HepG2 (cell line): ENCODE results near the gene S100A4. TPM values are rescaled to one million over a fixed set of nuclear protein-coding genes. Genes with fewer than 3 reads are reported as not detected.
A peak's percentile ranks its signal among the peaks of the same experiment; 100 is the strongest.

Experiments used
- CAMTA2 ChIP-seq: sonication (generic); formaldehyde crosslinking; IDR thresholded peaks from 2 replicates; pipeline ENCODE4 v1.4.0; 2020; ENCODE audit warnings: mild to moderate bottlenecking, missing genetic modification reagents, borderline replicate concordance
- DMAP1 ChIP-seq: IDR thresholded peaks from 2 replicates; pipeline ENCODE4 v1.6.1; 2016
- ELF3 ChIP-seq: IDR thresholded peaks from 2 replicates; pipeline ENCODE4 v1.6.1; 2016; ENCODE audit warnings: missing genetic modification reagents, missing compliant biosample characterization
- FLYWCH1 ChIP-seq: sonication (generic); formaldehyde crosslinking; IDR thresholded peaks from 2 replicates; pipeline ENCODE4 v1.8.1; 2023; ENCODE audit warnings: mild to moderate bottlenecking, missing genetic modification reagents
- FOSL2 ChIP-seq: sonication (generic); formaldehyde crosslinking; IDR thresholded peaks from 2 replicates; pipeline ENCODE4 v1.4.0; 2020; ENCODE audit warnings: missing genetic modification reagents
- HDAC1 ChIP-seq: sonication (generic); formaldehyde crosslinking; IDR thresholded peaks from 2 replicates; pipeline ENCODE4 v1.5.1; 2020; ENCODE audit warnings: mild to moderate bottlenecking, missing genetic modification reagents
- HNF4G ChIP-seq, 2 experiments: sonication (generic) in 1 of 2; formaldehyde crosslinking in 1 of 2; IDR thresholded peaks; 2 replicates each; pipeline versions ENCODE4 v1.4.0 to v1.6.1; 2011 to 2020; ENCODE audit warnings: borderline replicate concordance in 2 of 2, low read depth in 2 of 2, mild to moderate bottlenecking in 2 of 2, low read length in 1 of 2, missing genetic modification reagents in 1 of 2, moderate library complexity in 1 of 2
- KDM3A ChIP-seq: IDR thresholded peaks from 2 replicates; pipeline ENCODE4 v1.6.1; 2018; ENCODE audit warnings: low read depth, missing compliant biosample characterization
- KLF9 ChIP-seq: IDR thresholded peaks from 2 replicates; pipeline ENCODE4 v1.6.1; 2016; ENCODE audit warnings: low read depth
- MAFF ChIP-seq: IDR thresholded peaks from 2 replicates; pipeline ENCODE4 v1.6.1; 2011; ENCODE audit warnings: low read depth, low read length, improper control_type of control experiment
- MTF2 ChIP-seq: sonication (generic); formaldehyde crosslinking; IDR thresholded peaks from 2 replicates; pipeline ENCODE4 v1.5.0; 2020; ENCODE audit warnings: missing genetic modification reagents, borderline replicate concordance
- MYNN ChIP-seq: sonication (generic); formaldehyde crosslinking; IDR thresholded peaks from 2 replicates; pipeline ENCODE4 v1.4.0; 2020; ENCODE audit warnings: mild to moderate bottlenecking, low read depth, missing genetic modification reagents
- NCOA5 ChIP-seq: sonication (generic); formaldehyde crosslinking; IDR thresholded peaks from 2 replicates; pipeline ENCODE4 v1.4.0; 2020; ENCODE audit warnings: missing genetic modification reagents
- POLR2G ChIP-seq: fragments of 200-400 bp; formaldehyde crosslinking; IDR thresholded peaks from 2 replicates; pipeline ENCODE4 v1.6.1; 2018; ENCODE audit warnings: mild to moderate bottlenecking, low read depth, low read length, moderate library complexity
- RCOR2 ChIP-seq: IDR thresholded peaks from 2 replicates; pipeline ENCODE4 v1.6.1; 2016; ENCODE audit warnings: missing biosample characterization, missing genetic modification reagents
- RXRB ChIP-seq: IDR thresholded peaks from 2 replicates; pipeline ENCODE4 v1.6.1; 2016; ENCODE audit warnings: borderline replicate concordance, missing genetic modification reagents, missing compliant biosample characterization
- SAFB2 ChIP-seq: sonication (generic); formaldehyde crosslinking; IDR thresholded peaks from 2 replicates; pipeline ENCODE4 v1.5.1; 2020; ENCODE audit warnings: missing genetic modification reagents, low read depth, mild to moderate bottlenecking, borderline replicate concordance
- SIX1 ChIP-seq: sonication (generic); formaldehyde crosslinking; IDR thresholded peaks from 2 replicates; pipeline ENCODE4 v1.4.0; 2020; ENCODE audit warnings: missing genetic modification reagents, borderline replicate concordance
- TCF7L2 ChIP-seq: IDR thresholded peaks from 2 replicates; pipeline ENCODE4 v1.6.1; 2011; ENCODE audit warnings: mild to moderate bottlenecking, low read depth, low read length, moderate library complexity
- THYN1 ChIP-seq: sonication (generic); formaldehyde crosslinking; IDR thresholded peaks from 2 replicates; pipeline ENCODE4 v1.8.1; 2023; ENCODE audit warnings: low read depth, mild to moderate bottlenecking, moderate library complexity, missing genetic modification reagents, borderline replicate concordance
- ZBTB21 ChIP-seq: sonication (generic); formaldehyde crosslinking; IDR thresholded peaks from 2 replicates; pipeline ENCODE4 v1.4.0; 2020; ENCODE audit warnings: missing genetic modification reagents
- ZBTB38 ChIP-seq: sonication (generic); formaldehyde crosslinking; IDR thresholded peaks from 2 replicates; pipeline ENCODE4 v1.5.1; 2020; ENCODE audit warnings: mild to moderate bottlenecking, missing genetic modification reagents
- ZFP36L2 ChIP-seq: sonication (generic); formaldehyde crosslinking; IDR thresholded peaks from 2 replicates; pipeline ENCODE4 v1.4.0; 2020; ENCODE audit warnings: missing genetic modification reagents
- ZFX ChIP-seq: sonication (generic); formaldehyde crosslinking; IDR thresholded peaks from 2 replicates; pipeline ENCODE4 v1.4.0; 2020; ENCODE audit warnings: mild to moderate bottlenecking, low read depth, missing genetic modification reagents, moderate library complexity
- ZNF143 ChIP-seq: sonication (generic); formaldehyde crosslinking; IDR thresholded peaks from 2 replicates; pipeline ENCODE4 v1.4.0; 2020; ENCODE audit warnings: missing genetic modification reagents
- ZNF574 ChIP-seq: sonication (generic); formaldehyde crosslinking; IDR thresholded peaks from 2 replicates; pipeline ENCODE4 v1.4.0; 2020; ENCODE audit warnings: missing genetic modification reagents
- ZNF605 ChIP-seq: sonication (generic); formaldehyde crosslinking; IDR thresholded peaks from 2 replicates; pipeline ENCODE4 v1.8.0; 2022; ENCODE audit warnings: mild to moderate bottlenecking, missing genetic modification reagents
- ZNF761 ChIP-seq: sonication (generic); formaldehyde crosslinking; conservative IDR thresholded peaks from 2 replicates; pipeline ENCODE4 v1.4.0; 2020; ENCODE audit warnings: mild to moderate bottlenecking, missing genetic modification reagents
- polyA plus RNA-seq, 8 experiments: library from polyadenylated mRNA; depleted of rRNA in 3 of 8; stranded (reverse) in 7 of 8; unstranded in 1 of 8; fragments of >200 nt; fragmentation: Illumina TruSeq in 4 of 8; extraction: Trizol in 4 of 8; gene quantifications; 2 replicates each; pipeline versions ENCODE4 v1.2.1 to v1.2.3, GENCODE V29; 2011 to 2016; ENCODE audit warnings: low read depth in 4 of 8, missing spikeins in 1 of 8, mixed read lengths in 1 of 8; ENCODE audit not compliant: insufficient read depth in 1 of 8
- total RNA-seq, 5 experiments: library from RNA; depleted of rRNA; stranded (reverse); fragments of >200 nt; fragmentation: Illumina TruSeq; extraction: Trizol; gene quantifications; 2 replicates each; pipeline ENCODE4 v1.2.3, GENCODE V29; 2016; ENCODE audit warnings: low read depth in 1 of 5
- TF ChIP-seq, protein P1 (sequence below): IDR thresholded peaks from 2 replicates; pipeline ENCODE4 v1.6.1; 2012; ENCODE audit warnings: inconsistent platforms

The S100A4 gene
- total and polyA plus RNA-seq, 2 of the 13 experiments (the other 11 are each of a cell fraction or from before 2014, with no cell fraction given), result 12.9 to 20.2 TPM

DNA sequence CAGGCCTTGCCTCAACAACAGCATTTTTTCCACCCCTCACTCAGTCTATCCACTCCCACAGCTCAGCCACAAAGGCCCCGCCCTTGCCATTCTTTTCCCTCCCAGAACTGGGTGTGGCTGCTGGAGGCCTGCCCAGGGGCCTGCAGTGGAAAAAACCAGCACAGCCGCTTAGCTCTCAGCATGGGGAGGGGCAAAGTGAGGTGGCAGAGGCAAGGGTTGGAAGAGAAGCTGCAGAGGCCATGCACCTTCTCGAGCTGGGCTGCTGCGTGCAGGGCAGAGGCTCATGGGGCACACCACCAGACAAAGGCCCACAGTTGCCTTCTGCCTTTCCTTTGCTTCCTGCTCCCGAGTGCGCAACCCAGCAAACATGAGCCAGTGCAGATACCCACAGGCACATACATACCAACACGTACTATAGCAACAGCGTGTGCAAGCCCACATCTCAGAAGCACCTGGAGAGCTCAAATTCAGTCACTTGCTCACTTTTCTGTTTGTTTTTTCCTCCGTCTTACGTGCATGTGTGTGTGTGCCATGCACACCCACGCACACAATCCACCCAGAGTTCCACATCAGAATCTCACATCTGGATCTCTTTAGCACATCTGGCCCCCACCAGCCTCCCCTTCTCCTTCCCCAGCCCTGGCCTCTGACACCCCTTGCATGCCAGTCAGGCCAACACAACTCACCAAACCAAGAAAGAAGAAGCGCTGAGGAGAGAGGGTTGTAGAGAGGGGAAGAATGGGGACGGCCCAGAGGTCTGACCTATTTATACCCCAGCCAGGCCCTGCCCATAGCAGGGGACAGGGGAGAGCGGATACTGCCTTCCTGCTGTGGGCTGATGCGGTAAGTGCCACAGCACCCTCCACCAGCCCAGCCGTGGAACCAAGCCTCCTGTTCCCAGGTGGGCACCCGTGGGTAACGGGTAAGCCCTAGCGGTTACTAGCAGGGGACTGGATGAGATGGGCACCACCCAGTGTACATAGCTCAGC, at the start of gene S100A4 (continued):
- TF ChIP-seq ZBTB38, result peak; percentile 80
- TF ChIP-seq MYNN (CRISPR knock-in tag), result no peak
- TF ChIP-seq ZNF574 (CRISPR knock-in tag), result peak; percentile 33; the same call in 1 of the 2 replicates
- peak; percentile 18 for TF ChIP-seq FOSL2 (CRISPR knock-in tag)
- 0 out of 2 replicates have a peak, but pooled peaks have one; percentile 12 for TF ChIP-seq ELF3 (CRISPR knock-in tag)
- no peak for TF ChIP-seq KLF9 (CRISPR knock-in tag)
- no peak for TF ChIP-seq RCOR2 (CRISPR knock-in tag)
- TF ChIP-seq ZNF143 (CRISPR knock-in tag), result 0 out of 2 replicates have a peak, but pooled peaks have one; percentile 23
- no peak for TF ChIP-seq MTF2 (CRISPR knock-in tag)
- no peak for TF ChIP-seq ZNF761 (CRISPR knock-in tag)
- TF ChIP-seq, protein P1, sequence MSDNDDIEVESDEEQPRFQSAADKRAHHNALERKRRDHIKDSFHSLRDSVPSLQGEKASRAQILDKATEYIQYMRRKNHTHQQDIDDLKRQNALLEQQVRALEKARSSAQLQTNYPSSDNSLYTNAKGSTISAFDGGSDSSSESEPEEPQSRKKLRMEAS, result 0 out of 2 replicates have a peak, but pooled peaks have one; percentile 46
- TF ChIP-seq RXRB (CRISPR knock-in tag), result no peak
- TF ChIP-seq FLYWCH1 (CRISPR knock-in tag), result no peak
- peak; percentile 41; the same call in 1 of the 2 replicates for TF ChIP-seq ZNF605 (CRISPR knock-in tag)
- peak; percentile 57; the same call in 1 of the 2 replicates for TF ChIP-seq DMAP1 (CRISPR knock-in tag)
- no peak for TF ChIP-seq THYN1
- TF ChIP-seq TCF7L2, result no peak
- TF ChIP-seq SIX1 (CRISPR knock-in tag), result no peak
- peak; percentile 82 for TF ChIP-seq POLR2G
- no peak for TF ChIP-seq NCOA5 (CRISPR knock-in tag)
- 0 out of 2 replicates have a peak, but pooled peaks have one; percentile 62 for TF ChIP-seq SAFB2 (CRISPR knock-in tag)
- TF ChIP-seq KDM3A (CRISPR knock-in tag), result no peak
- TF ChIP-seq ZFX, result peak; percentile 87
- TF ChIP-seq ZBTB21 (CRISPR knock-in tag), result no peak
- no peak for TF ChIP-seq HNF4G (IDR thresholded peaks at IDR 0.05; ENCODE audit: borderline replicate concordance, low read depth, low read length)
- TF ChIP-seq HNF4G (CRISPR knock-in tag; IDR thresholded peaks at IDR 0.05; ENCODE audit: borderline replicate concordance, low read depth), result no peak
- peak; percentile 28; the same call in 1 of the 2 replicates for TF ChIP-seq HDAC1
- TF ChIP-seq MAFF, result no peak
- TF ChIP-seq CAMTA2 (CRISPR knock-in tag), result no peak
- no peak for TF ChIP-seq ZFP36L2
